Gastrocnemius medialis (tissue), 4 donors: ENCODE results near the gene PRMT7. TPM values are rescaled to one million over a fixed set of nuclear protein-coding genes. Genes with fewer than 3 reads are reported as not detected.

Experiments used
- ATAC-seq, 2 donors: fragments of 150-250 bp; one replicate each; pipeline ENCODE4 v1.9.1; 2016
- DNase-seq, 2 donors: peaks; one replicate each; pipeline ENCODE4 v3.0.0-alpha.2; 2019
- H3K27ac ChIP-seq, 4 donors: fragments of 200-600 bp; sonication (generic); 1 replicate in 1 of 4; 2 replicates in 3 of 4; pipeline ENCODE4 v1.5.1; 2016 to 2018; ENCODE audit warnings: mild to moderate bottlenecking in 2 of 4, moderate library complexity in 1 of 4
- H3K27me3 ChIP-seq, 3 donors: fragments of 200-600 bp; sonication (generic) in 2 of 3; 1 replicate in 1 of 3; 2 replicates in 2 of 3; pipeline versions ENCODE4 v1.5.1 to v1.6.0; 2016 to 2019; ENCODE audit warnings: mild to moderate bottlenecking in 1 of 3, moderate library complexity in 1 of 3
- H3K36me3 ChIP-seq, 2 donors: fragments of 200-600 bp; sonication (generic) in 1 of 2; one replicate each; pipeline ENCODE4 v1.5.1; 2017 to 2018
- H3K4me1 ChIP-seq, 2 donors: fragments of 200-600 bp; sonication (generic) in 1 of 2; one replicate each; pipeline ENCODE4 v1.5.1; 2016 to 2017; ENCODE audit warnings: mild to moderate bottlenecking in 2 of 2
- H3K4me3 ChIP-seq, 4 donors: fragments of 200-600 bp; sonication (generic) in 3 of 4; 1 replicate in 1 of 4; 2 replicates in 3 of 4; pipeline ENCODE4 v1.5.1; 2016 to 2019; ENCODE audit warnings: mild to moderate bottlenecking in 2 of 4
- H3K9me3 ChIP-seq, 3 donors: fragments of 200-600 bp; sonication (generic) in 2 of 3; 1 replicate in 1 of 3; 2 replicates in 2 of 3; pipeline ENCODE4 v1.5.1; 2016 to 2019
- CTCF ChIP-seq, 5 experiments: fragments of 450-650 bp in 3 of 5; fragments of 200-600 bp in 2 of 5; sonication (generic) in 2 of 5; IDR thresholded peaks in 4 of 5; conservative IDR thresholded peaks in 1 of 5; 1 replicate in 4 of 5; 2 replicates in 1 of 5; pipeline ENCODE4 v1.5.1; 2016 to 2019; ENCODE audit warnings: antibody characterized with exemption in 5 of 5, mild to moderate bottlenecking in 3 of 5, moderate library complexity in 3 of 5
- POLR2A ChIP-seq, 2 donors: fragments of 450-650 bp; IDR thresholded peaks; one replicate each; pipeline ENCODE4 v1.6.1; 2017; ENCODE audit warnings: antibody characterized with exemption in 2 of 2, mild to moderate bottlenecking in 2 of 2, moderate library complexity in 2 of 2
- in situ Hi-C, 4 donors: fragments of 200-750 bp; cut with MboI; loops; one replicate each; pipeline versions ENCODE4 v1.15.0 to v1.8.0; 2017; ENCODE audit warnings: low sequenced_read_pairs in 4 of 4
- intact Hi-C: fragments of 100-400 bp; cut with DNase I; formaldehyde crosslinking; loops from one replicate; pipeline ENCODE4 v1.15.1; 2023; ENCODE audit warnings: low total_unique reads
- total RNA-seq, 4 donors: library from RNA; depleted of rRNA; stranded (reverse); fragments of >200 nt; gene quantifications; one replicate each; pipeline versions ENCODE4 v1.1.0 to v1.2.3, GENCODE V29; 2016

The PRMT7 gene
- total RNA-seq, 4 donors from 2014 or later = 22.2 to 41.0 (median 32.8) TPM

- intact Hi-C loops = no loop called here
- DNase-seq = no peak
- in situ Hi-C loops = loop anchor here in 1 of 4 donors (25.0 kb wide), 1 partner anchor 136 kb away; no protein-coding TSS in a partner anchor
Observed at GRCh38 chr16:68375801-68376536, 65.2 kb downstream of the PRMT7 start.

GRCh38 chr16:68376590-68376989, 65.8 kb downstream of the PRMT7 start:
- TF ChIP-seq CTCF (IDR thresholded peaks at IDR 0.05 in 4 of 5, conservative IDR thresholded peaks at IDR 0.05 in 1 of 5) (no peak), POLR2A (IDR thresholded peaks at IDR 0.05) (no peak)
- intact Hi-C loops (no loop called here), in situ Hi-C loops (loop anchor here in 1 of 4 donors (25.0 kb wide), 1 partner anchor 136 kb away; no protein-coding TSS in a partner anchor)
- Histone ChIP-seq H3K27me3 (no peaks in the 10 kb centered on the region), H3K36me3 (no peaks in the 10 kb centered on the region), H3K27ac (no peak overlapping the region), H3K4me1 (no peaks in the 10 kb centered on the region), H3K9me3 (no peaks in the 10 kb centered on the region), H3K4me3 (no peak overlapping the region)
- ATAC-seq (no peak), DNase-seq (no peak)

More at GRCh38 chr16:68375801-68376536, 65.2 kb downstream of the PRMT7 start:
- TF ChIP-seq CTCF (IDR thresholded peaks at IDR 0.05 in 4 of 5, conservative IDR thresholded peaks at IDR 0.05 in 1 of 5) = no peak
- TF ChIP-seq POLR2A (IDR thresholded peaks at IDR 0.05) = no peak
- Histone ChIP-seq H3K4me3 (no peak overlapping the region), H3K9me3 (no peaks in the 10 kb centered on the region), H3K4me1 (no peaks in the 10 kb centered on the region), H3K27me3 (no peaks in the 10 kb centered on the region), H3K36me3 (no peaks in the 10 kb centered on the region), H3K27ac (no peak overlapping the region)
- ATAC-seq = no peak

GRCh38 chr16:68377221-68377620, 66.4 kb downstream of the PRMT7 start:
- Histone ChIP-seq H3K27me3 (no peaks in the 10 kb centered on the region), H3K36me3 (no peaks in the 10 kb centered on the region), H3K9me3 (no peaks in the 10 kb centered on the region), H3K4me3 (no peak overlapping the region), H3K27ac (no peak overlapping the region), H3K4me1 (no peaks in the 10 kb centered on the region)
- ATAC-seq (no peak), DNase-seq (no peak)
- no peak for TF ChIP-seq CTCF (IDR thresholded peaks at IDR 0.05 in 4 of 5, conservative IDR thresholded peaks at IDR 0.05 in 1 of 5)
- no peak for TF ChIP-seq POLR2A (IDR thresholded peaks at IDR 0.05)
- in situ Hi-C loops (loop anchor here in 1 of 4 donors (25.0 kb wide), 1 partner anchor 135 kb away; no protein-coding TSS in a partner anchor), intact Hi-C loops (no loop called here)

GRCh38 chr16:68377667-68378393, 67.0 kb downstream of the PRMT7 start:
- Histone ChIP-seq H3K27me3 (no peaks in the 10 kb centered on the region), H3K36me3 (no peaks in the 10 kb centered on the region), H3K4me1 (no peaks in the 10 kb centered on the region), H3K27ac (no peak overlapping the region), H3K4me3 (no peak overlapping the region), H3K9me3 (no peaks in the 10 kb centered on the region)
- TF ChIP-seq POLR2A (IDR thresholded peaks at IDR 0.05) = no peak
- TF ChIP-seq CTCF (IDR thresholded peaks at IDR 0.05 in 4 of 5, conservative IDR thresholded peaks at IDR 0.05 in 1 of 5) = no peak
- ATAC-seq (no peak), DNase-seq (no peak)
- in situ Hi-C loops (loop anchor here in 1 of 4 donors (25.0 kb wide), 1 partner anchor 134 kb away; no protein-coding TSS in a partner anchor), intact Hi-C loops (no loop called here)
